ENCODE results near the gene SLC7A5.
"Not testable (repeated sequence)": the region's sequence is repeated elsewhere in the genome, so short reads cannot be mapped to it uniquely, and the experiment has no call there.

Gene SLC7A5

DNA sequence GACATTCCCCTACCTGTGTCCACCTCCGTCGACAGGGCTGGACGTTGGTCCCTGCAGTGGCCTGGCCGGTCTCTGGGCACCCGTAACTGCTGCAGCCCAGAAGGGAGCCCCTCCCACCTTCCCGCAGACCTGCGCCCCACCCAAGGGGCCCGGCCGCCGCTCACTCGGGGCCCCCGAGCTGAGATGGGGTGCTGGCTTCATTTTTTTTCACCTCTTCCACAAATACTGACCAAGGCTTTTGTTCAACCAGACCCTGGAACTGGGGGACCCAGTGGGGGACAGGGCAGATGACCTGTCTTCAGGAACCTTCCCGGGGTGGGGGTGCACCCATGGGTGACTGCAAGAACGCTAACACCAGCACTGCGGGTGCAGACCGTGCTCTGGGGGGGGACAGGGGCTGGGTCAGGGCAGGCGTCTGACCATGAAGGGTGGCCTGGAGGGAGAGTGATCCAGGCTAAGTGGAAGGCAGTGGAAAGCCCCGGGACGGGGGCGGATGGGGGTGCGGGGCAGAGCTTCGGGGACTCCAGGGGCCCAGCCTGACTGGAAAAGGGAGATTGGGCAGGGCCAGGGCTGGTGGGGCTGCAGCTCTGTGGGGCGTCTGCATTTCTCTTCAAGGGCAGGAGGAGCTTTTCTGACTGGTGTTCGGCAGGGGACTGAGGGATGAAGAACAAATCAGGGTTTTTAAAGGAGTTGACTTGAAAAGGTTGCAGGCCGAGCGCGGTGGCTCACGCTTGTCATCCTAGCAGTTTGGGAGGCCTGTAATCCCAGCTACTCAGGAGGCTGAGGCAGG, 42.3 kb downstream of the SLC7A5 start:
- no peak overlapping the region for H3K27ac ChIP-seq
- TF ChIP-seq, protein P1, sequence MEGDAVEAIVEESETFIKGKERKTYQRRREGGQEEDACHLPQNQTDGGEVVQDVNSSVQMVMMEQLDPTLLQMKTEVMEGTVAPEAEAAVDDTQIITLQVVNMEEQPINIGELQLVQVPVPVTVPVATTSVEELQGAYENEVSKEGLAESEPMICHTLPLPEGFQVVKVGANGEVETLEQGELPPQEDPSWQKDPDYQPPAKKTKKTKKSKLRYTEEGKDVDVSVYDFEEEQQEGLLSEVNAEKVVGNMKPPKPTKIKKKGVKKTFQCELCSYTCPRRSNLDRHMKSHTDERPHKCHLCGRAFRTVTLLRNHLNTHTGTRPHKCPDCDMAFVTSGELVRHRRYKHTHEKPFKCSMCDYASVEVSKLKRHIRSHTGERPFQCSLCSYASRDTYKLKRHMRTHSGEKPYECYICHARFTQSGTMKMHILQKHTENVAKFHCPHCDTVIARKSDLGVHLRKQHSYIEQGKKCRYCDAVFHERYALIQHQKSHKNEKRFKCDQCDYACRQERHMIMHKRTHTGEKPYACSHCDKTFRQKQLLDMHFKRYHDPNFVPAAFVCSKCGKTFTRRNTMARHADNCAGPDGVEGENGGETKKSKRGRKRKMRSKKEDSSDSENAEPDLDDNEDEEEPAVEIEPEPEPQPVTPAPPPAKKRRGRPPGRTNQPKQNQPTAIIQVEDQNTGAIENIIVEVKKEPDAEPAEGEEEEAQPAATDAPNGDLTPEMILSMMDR (conservative IDR thresholded peaks at IDR 0.05): no peak

DNA sequence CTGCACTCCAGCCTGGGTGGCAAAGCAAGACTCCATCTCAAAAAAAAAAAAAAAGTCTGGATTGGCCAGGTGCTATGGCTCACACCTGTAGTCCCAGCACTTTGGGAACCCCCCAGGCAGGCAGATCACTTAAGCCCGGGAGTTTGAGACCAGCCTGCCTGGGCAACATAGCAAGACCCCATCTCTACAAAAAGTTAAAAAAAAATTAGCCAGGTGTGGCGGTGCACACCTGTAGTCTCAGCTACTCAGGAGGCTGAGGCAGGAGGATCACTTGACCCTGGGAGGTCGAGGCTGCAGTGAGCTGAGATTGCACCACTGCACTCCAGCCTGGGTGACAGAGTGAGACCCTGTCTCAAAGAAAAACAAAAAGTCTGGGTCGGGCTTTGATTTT, 42.9 kb downstream of the SLC7A5 start:
- H3K27ac ChIP-seq: not testable (repeated sequence)

DNA sequence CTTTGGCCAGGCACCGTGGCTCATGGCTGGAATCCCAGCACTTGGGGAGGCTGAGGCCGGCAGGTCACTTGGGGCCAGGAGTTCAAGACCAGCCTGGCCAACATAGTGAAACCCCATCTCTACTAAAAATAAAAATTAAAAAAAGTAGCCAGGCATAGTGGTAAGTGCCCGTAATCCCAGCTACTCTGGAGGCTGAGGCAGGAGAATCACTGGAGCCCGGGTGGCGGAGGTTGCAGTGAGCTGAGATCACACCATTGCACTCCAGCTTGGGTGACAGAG, 43.5 kb downstream of the SLC7A5 start:
- not testable (repeated sequence) for H3K27ac ChIP-seq

DNA sequence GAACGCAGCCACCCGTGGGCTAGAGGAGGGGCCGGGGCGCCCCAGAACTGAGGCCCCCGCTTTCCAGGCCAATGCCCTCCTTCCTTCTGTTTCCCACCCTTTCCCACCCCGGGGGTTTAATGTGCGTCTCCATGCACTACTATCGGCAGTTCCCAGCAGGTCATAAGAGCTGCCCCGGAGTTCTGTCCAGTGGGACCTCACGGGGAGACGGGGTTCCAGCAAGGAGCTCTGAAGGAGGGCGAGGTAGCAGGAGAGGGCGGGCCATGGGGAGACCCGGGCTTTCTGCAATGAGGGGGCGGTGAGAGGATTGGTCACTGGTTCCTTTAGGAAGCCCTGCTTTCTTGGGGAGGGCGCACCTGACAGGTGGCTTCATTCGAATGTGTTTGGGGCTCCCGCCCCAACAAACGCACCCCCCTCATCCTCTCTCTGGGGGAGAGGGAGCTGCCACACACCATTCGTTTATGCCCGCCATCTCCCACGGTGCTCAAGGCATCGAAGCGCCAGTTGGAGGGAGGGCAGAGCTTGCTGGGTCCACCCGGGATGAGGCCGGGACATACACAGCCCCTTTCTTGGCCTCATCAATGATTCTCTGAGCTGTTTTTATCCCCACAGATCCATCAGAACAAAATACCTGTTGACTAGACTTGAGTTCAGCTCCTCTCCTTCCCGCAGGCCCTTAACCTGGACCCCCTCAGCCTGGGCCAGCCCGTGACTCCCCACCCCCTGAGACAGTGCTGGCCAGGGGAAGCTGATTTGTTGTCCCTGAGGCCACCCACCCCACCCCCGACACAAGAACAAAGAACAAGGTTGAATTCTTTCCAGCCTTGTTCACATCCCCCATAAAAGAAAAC, 44.1 kb downstream of the SLC7A5 start:
- TF ChIP-seq, protein P1 (conservative IDR thresholded peaks at IDR 0.05): no peak
- no peak overlapping the region for H3K27ac ChIP-seq

DNA sequence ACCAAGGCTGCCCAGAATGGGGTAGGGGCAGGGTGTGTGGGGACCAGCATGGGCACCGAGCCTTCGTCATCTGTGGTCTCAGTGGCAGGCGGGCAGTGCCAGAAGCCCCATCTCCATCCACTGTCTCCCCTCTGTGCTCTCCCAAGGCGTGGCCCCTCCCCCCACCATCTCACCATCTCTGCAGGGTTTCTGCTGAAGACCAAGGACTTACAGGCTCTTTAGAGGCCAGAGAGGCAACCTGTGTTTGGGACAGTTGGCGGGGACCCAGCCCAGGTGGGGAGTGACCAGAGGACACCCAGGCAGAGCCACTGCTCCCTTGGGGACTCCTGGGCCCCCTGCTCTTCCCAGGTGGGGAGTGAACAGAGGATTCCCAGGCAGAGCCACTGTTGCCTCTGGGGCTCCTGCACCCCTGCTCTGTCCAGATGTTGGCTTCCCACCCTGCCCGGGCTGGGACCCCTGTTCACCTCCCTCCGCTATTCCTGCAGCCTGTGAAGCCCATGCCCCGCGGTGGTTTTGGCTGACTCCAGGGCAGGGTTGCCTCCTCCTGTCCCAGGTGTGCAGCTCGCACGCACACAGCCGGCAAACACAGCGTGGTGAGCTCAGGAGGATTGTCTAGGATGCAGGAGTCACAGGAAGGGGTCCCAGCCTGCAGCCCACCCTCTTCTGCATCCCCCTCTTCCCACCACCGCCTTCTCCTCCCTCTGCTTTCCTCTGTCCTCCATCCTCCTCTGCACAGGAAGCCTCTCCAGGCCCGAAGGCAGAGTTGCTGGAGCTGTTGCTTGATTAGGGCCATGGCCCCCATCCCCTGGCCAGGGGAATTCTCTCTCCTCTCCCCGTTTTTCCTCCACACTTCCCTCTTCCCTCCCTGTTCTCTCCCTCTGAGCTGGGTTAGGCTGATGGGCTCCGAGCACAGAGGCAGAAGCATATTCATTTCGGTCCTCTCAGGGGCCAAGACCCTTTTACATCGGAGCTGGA, 45.0 kb downstream of the SLC7A5 start:
- TF ChIP-seq, protein P1 (conservative IDR thresholded peaks at IDR 0.05): no peak

DNA sequence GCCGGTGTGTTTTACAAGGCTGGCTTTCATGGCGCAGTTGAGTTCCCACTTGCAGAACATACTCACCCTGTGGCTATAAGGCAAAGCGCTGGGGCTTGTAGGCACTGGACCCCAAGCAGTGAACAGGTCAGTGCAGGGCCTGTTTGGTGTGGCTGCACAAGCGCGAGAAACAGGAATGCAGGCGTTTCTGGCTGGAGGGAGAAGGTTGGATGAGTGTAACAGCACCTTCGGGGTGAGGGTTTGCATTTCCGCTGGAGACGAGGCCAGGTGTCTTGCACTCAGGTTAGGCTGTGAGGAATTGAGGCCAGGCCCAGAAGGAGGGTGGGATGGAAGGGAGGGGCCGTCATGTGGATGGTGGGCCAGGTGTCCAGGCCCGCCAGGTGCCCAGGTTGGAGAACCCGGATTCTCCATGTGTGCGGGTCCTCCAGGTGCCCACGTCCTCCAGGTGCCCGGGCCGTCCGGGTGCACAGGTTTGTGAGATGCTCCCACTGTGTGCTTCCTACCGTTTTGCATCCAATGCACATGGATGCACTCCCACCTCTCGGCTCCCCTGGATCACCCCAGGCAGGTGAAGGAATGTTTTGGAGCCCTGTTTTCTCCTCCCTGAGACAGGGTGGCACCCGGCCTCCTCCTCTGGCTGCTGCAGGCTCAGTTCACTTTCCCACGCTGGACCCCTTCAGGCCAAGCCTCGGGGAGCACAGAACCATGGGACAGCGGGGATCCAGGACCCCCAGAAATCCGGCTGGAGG, 46.0 kb downstream of the SLC7A5 start:
- no peak overlapping the region for H3K27ac ChIP-seq
- TF ChIP-seq, protein P1 (conservative IDR thresholded peaks at IDR 0.05): no peak

More for the DNA sequence above, 45.0 kb downstream of the SLC7A5 start:
- no peak overlapping the region for H3K27ac ChIP-seq

DNA sequence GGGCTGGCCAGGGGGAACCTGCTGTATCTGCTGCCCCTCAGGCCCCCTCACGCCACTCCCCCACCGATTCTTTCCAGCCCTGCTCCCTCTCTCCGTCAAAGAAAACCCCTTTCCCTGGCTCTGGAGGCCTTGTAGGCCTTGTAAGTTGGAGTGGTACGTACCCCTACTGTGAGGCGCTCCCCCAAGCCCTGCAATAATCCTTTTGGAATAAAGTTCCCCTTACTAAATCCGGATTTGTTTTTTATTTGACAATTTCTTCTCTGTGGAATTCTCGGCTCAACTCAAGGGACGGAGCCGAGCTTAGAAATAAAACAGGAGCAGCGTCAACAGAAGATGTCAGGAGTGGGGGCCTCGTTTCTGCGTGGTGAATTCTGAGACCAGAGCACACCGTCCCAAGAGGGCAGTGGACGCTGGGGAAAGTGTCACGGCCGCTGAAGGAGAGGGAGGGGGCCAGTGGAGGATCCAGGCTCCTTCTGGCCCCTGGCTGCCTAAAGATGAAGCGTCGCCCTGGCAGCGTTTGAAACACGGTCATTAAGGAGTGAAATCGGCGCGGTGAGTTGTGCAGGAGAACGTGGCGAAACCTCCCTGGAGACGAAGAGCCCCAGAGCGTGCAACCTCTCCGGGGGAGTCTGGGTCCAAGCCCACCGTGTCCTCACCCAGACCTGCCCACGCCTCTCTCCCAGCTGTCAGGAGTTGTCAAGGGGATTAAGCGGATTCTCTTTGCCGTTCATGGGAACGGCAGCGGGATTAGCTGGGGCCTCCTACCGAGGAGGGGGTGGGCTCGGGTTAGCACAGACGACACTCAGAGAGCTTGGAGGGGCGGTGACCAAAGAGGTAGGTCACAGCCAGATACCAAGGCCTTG, 47.0 kb downstream of the SLC7A5 start:
- TF ChIP-seq, protein P1 (conservative IDR thresholded peaks at IDR 0.05): no peak
- no peak overlapping the region for H3K27ac ChIP-seq

Measured in VCaP (cell line).